GM10266 (cell line): Measurements from ENCODE around the gene PHC1.
A peak's percentile ranks its signal among the peaks of the same experiment; 100 is the strongest.
"Not testable (repeated sequence)": the region's sequence is repeated elsewhere in the genome, so short reads cannot be mapped to it uniquely, and the experiment has no call there.

Experiments used
- DNase-seq: peaks from one replicate; pipeline ENCODE4 v3.0.0; 2012; ENCODE audit errors: extremely low spot score
- CTCF ChIP-seq: IDR thresholded peaks from 2 replicates; pipeline ENCODE4 v1.5.1; 2012; ENCODE audit warnings: mild to moderate bottlenecking, low read depth; ENCODE audit not compliant: control insufficient read depth, insufficient read depth; ENCODE audit errors: missing control alignments

The PHC1 gene

GRCh38 chr12:8917751-8918150 lies 3.4 kb downstream of the PHC1 start:
- no peak for TF ChIP-seq CTCF
- no peak for DNase-seq

- DNase-seq, result not testable (repeated sequence)
Measured at GRCh38 chr12:8919643-8920042, 5.3 kb downstream of the PHC1 start.

- TF ChIP-seq CTCF, result peak; percentile 17
- no peak for DNase-seq
Measured at GRCh38 chr12:8922544-8922943, 8.2 kb downstream of the PHC1 start.

- not testable (repeated sequence) for DNase-seq
Measured at GRCh38 chr12:8930655-8931323, 16.5 kb downstream of the PHC1 start.

- DNase-seq, result not testable (repeated sequence)
Measured at GRCh38 chr12:8932464-8932863, 18.2 kb downstream of the PHC1 start.

- DNase-seq, result not testable (repeated sequence)
Measured at GRCh38 chr12:8934080-8934479, 19.8 kb downstream of the PHC1 start.

- no peak for DNase-seq
- TF ChIP-seq CTCF, result no peak
Measured at GRCh38 chr12:8936735-8937134, 22.4 kb downstream of the PHC1 start.

GRCh38 chr12:8937842-8938442 lies 23.6 kb downstream of the PHC1 start:
- DNase-seq, result not testable (repeated sequence)

- TF ChIP-seq CTCF, result no peak
- DNase-seq, result no peak
Measured at GRCh38 chr12:8941691-8942478, 27.6 kb downstream of the PHC1 start.
